Right atrium auricular region (tissue), 2 donors: ENCODE data around the gene OPRM1. TPM values are rescaled to one million over a fixed set of nuclear protein-coding genes. Genes with fewer than 3 reads are reported as not detected.
"Not testable (repeated sequence)": the region's sequence is repeated elsewhere in the genome, so short reads cannot be mapped to it uniquely, and the experiment has no call there.

Source experiments
- DNase-seq: peaks from one replicate; pipeline ENCODE4 v3.0.0-alpha.2; 2019; ENCODE audit warnings: low spot score
- H3K27ac ChIP-seq, 2 donors: fragments of 200-600 bp; sonication (generic); 1 replicate in 1 of 2; 2 replicates in 1 of 2; pipeline ENCODE4 v1.5.1; 2016 to 2019
- H3K27me3 ChIP-seq, 2 donors: fragments of 200-600 bp; sonication (generic); one replicate each; pipeline versions ENCODE4 v1.5.1 to v1.6.0; 2017 to 2019
- H3K36me3 ChIP-seq: fragments of 200-600 bp; sonication (generic); one replicate; pipeline ENCODE4 v1.5.1; 2016
- H3K4me1 ChIP-seq, 2 donors: fragments of 200-600 bp; sonication (generic); one replicate each; pipeline versions ENCODE4 v1.5.1 to v1.6.0; 2017 to 2019
- H3K4me3 ChIP-seq, 2 donors: fragments of 200-600 bp; sonication (generic); 1 replicate in 1 of 2; 2 replicates in 1 of 2; pipeline ENCODE4 v1.5.1; 2017 to 2019; ENCODE audit warnings: mild to moderate bottlenecking in 1 of 2, moderate library complexity in 1 of 2
- H3K9me3 ChIP-seq, 2 donors: fragments of 200-600 bp; sonication (generic); one replicate each; pipeline ENCODE4 v1.5.1; 2019
- CTCF ChIP-seq, 2 donors: fragments of 200-600 bp; sonication (generic); IDR thresholded peaks; one replicate each; pipeline ENCODE4 v1.5.1; 2019; ENCODE audit warnings: antibody characterized with exemption in 2 of 2
- total RNA-seq, 2 donors: library from RNA; depleted of rRNA; stranded (reverse); fragments of >200 nt; gene quantifications; one replicate each; pipeline ENCODE4 v1.1.0, GENCODE V29; 2016

OPRM1 gene
- total RNA-seq, 2 donors from 2014 or later: not detected

GRCh38 chr6:154197196-154197860 lies 158.3 kb downstream of the OPRM1 start:
- no peak overlapping the region for H3K4me3 ChIP-seq
- H3K4me1 ChIP-seq: no peaks in the 10 kb centered on the region
- no peak for DNase-seq
- no peaks in the 10 kb centered on the region for H3K9me3 ChIP-seq
- no peaks in the 10 kb centered on the region for H3K36me3 ChIP-seq
- H3K27ac ChIP-seq: no peak overlapping the region
- TF ChIP-seq CTCF (IDR thresholded peaks at IDR 0.05): no peak
- H3K27me3 ChIP-seq: no peaks in the 10 kb centered on the region

GRCh38 chr6:154201688-154202087 lies 162.6 kb downstream of the OPRM1 start:
- not testable (repeated sequence) for H3K27ac ChIP-seq, DNase-seq

GRCh38 chr6:154202339-154202738 lies 163.3 kb downstream of the OPRM1 start:
- Histone ChIP-seq H3K4me1 (no peaks in the 10 kb centered on the region), H3K27me3 (no peaks in the 10 kb centered on the region), H3K4me3 (no peak overlapping the region), H3K36me3 (no peaks in the 10 kb centered on the region), H3K9me3 (no peaks in the 10 kb centered on the region), H3K27ac (no peak overlapping the region)
- no peak for DNase-seq
- TF ChIP-seq CTCF (IDR thresholded peaks at IDR 0.05): no peak

More at GRCh38 chr6:154201688-154202087, 162.6 kb downstream of the OPRM1 start:
- not testable (repeated sequence) for H3K36me3 ChIP-seq, H3K27me3 ChIP-seq, H3K4me3 ChIP-seq, H3K4me1 ChIP-seq, H3K9me3 ChIP-seq

- H3K4me3 ChIP-seq: no peak overlapping the region
- TF ChIP-seq CTCF (IDR thresholded peaks at IDR 0.05): no peak
- H3K36me3 ChIP-seq: no peaks in the 10 kb centered on the region
- DNase-seq: no peak
- H3K27ac ChIP-seq: no peak overlapping the region
- no peaks in the 10 kb centered on the region for H3K9me3 ChIP-seq
- no peaks in the 10 kb centered on the region for H3K4me1 ChIP-seq
- H3K27me3 ChIP-seq: no peaks in the 10 kb centered on the region
Measured at GRCh38 chr6:154202958-154203357, 163.9 kb downstream of the OPRM1 start.

GRCh38 chr6:154206141-154206540 lies 167.1 kb downstream of the OPRM1 start:
- H3K9me3 ChIP-seq: no peaks in the 10 kb centered on the region
- DNase-seq: no peak
- H3K4me3 ChIP-seq: no peak overlapping the region
- no peak for TF ChIP-seq CTCF (IDR thresholded peaks at IDR 0.05)
- no peak overlapping the region for H3K27ac ChIP-seq
- no peaks in the 10 kb centered on the region for H3K36me3 ChIP-seq
- H3K4me1 ChIP-seq: no peaks in the 10 kb centered on the region
- no peaks in the 10 kb centered on the region for H3K27me3 ChIP-seq

GRCh38 chr6:154206996-154207395 lies 168.0 kb downstream of the OPRM1 start:
- Histone ChIP-seq H3K27ac (no peak overlapping the region), H3K9me3 (no peaks in the 10 kb centered on the region), H3K36me3 (no peaks in the 10 kb centered on the region), H3K27me3 (no peaks in the 10 kb centered on the region), H3K4me1 (no peaks in the 10 kb centered on the region), H3K4me3 (no peak overlapping the region)
- TF ChIP-seq CTCF (IDR thresholded peaks at IDR 0.05): no peak
- no peak for DNase-seq
